ENCODE measurements around the gene SLC6A1. TPM values are rescaled to one million over a fixed set of nuclear protein-coding genes. Genes with fewer than 3 reads are reported as not detected.
A peak's percentile ranks its signal among the peaks of the same experiment; 100 is the strongest.

Gene SLC6A1
- total RNA-seq, 1 donor from 2014 or later: 6.3 TPM

GRCh38 chr3:10995871-10996270, 3.3 kb downstream of the SLC6A1 start:
- ATAC-seq: no peak

- ATAC-seq: no peak
These were observed 3.9 kb downstream of the SLC6A1 start for GRCh38 chr3:10996345-10997013.

- ATAC-seq: no peak
These were observed 4.6 kb downstream of the SLC6A1 start for GRCh38 chr3:10997196-10997595.

- peak; percentile 68 for ATAC-seq
These were observed 6.0 kb downstream of the SLC6A1 start for GRCh38 chr3:10998542-10998941.

- no peak for ATAC-seq
These were observed 6.9 kb downstream of the SLC6A1 start for GRCh38 chr3:10999221-11000107.

GRCh38 chr3:11000528-11000927, 8.0 kb downstream of the SLC6A1 start:
- ATAC-seq: no peak

- ATAC-seq: peak; percentile 35
These were observed 8.6 kb downstream of the SLC6A1 start for GRCh38 chr3:11001020-11001657.

GRCh38 chr3:11001658-11002021, 9.1 kb downstream of the SLC6A1 start:
- no peak for ATAC-seq

GRCh38 chr3:11002371-11002807, 9.8 kb downstream of the SLC6A1 start:
- ATAC-seq: no peak

- ATAC-seq: no peak
These were observed 12.0 kb downstream of the SLC6A1 start for GRCh38 chr3:11004563-11004962.

GRCh38 chr3:11005686-11006256, 13.2 kb downstream of the SLC6A1 start:
- ATAC-seq: peak; percentile 95

GRCh38 chr3:11006986-11007933, 14.7 kb downstream of the SLC6A1 start:
- no peak for ATAC-seq

GRCh38 chr3:11009898-11010297, 17.4 kb downstream of the SLC6A1 start:
- ATAC-seq: no peak

GRCh38 chr3:11010426-11011165, 18.0 kb downstream of the SLC6A1 start:
- no peak for ATAC-seq

- ATAC-seq: no peak
These were observed 21.7 kb downstream of the SLC6A1 start for GRCh38 chr3:11014253-11014652.

- no peak for ATAC-seq
These were observed 22.2 kb downstream of the SLC6A1 start for GRCh38 chr3:11014752-11015151.

GRCh38 chr3:11015369-11015768, 22.8 kb downstream of the SLC6A1 start:
- no peak for ATAC-seq

- ATAC-seq: no peak
These were observed 24.2 kb downstream of the SLC6A1 start for GRCh38 chr3:11016727-11017126.

- peak; percentile 71 for ATAC-seq
These were observed 26.7 kb downstream of the SLC6A1 start for GRCh38 chr3:11019116-11019819.

- no peak for ATAC-seq
These were observed 28.2 kb downstream of the SLC6A1 start for GRCh38 chr3:11020764-11021163.
